Panc1 (cell line): Measurements from ENCODE around the gene RCL1. TPM values are rescaled to one million over a fixed set of nuclear protein-coding genes. Genes with fewer than 3 reads are reported as not detected.
"Not testable (repeated sequence)": the region's sequence is repeated elsewhere in the genome, so short reads cannot be mapped to it uniquely, and the experiment has no call there.

Experiments used
- ATAC-seq: fragments of 200-7000 bp; cut with Tn5 transposase; 2 replicates; pipeline ENCODE4 v1.9.1; 2020; ENCODE audit warnings: mild to moderate bottlenecking, moderate library complexity
- BruUV-seq: library from RNA; stranded (reverse); fragments of 400-500 nt; replicated peaks from 2 replicates; lab custom pipeline; 2021; lab: Mats Ljungman, UMichigan
- CTCF ChIA-PET: fragments of 300-600 bp; sonication (Branson Sonifier 250); formaldehyde crosslinking; loops from one replicate; lab custom pipeline; 2022; ENCODE audit warnings: antibody characterized with exemption; lab: Charles Lee
- POLR2A ChIA-PET: fragments of 300-600 bp; sonication (Branson Sonifier 250); formaldehyde crosslinking; loops from one replicate; lab custom pipeline; 2022; ENCODE audit warnings: antibody characterized with exemption; lab: Charles Lee
- DNase-seq: peaks from one replicate; pipeline ENCODE4 v3.0.0-alpha.2; 2010; ENCODE audit warnings: low read depth, low spot score
- H3K27ac ChIP-seq: 2 replicates; pipeline ENCODE4 v1.5.1; 2011; ENCODE audit warnings: mild to moderate bottlenecking, low read length, inconsistent platforms
- H3K27me3 ChIP-seq: fragments of 200-500 bp; sonication (Bioruptor generic); 2 replicates; pipeline ENCODE4 v1.6.0; 2014; ENCODE audit warnings: low read length, inconsistent platforms; ENCODE audit not compliant: control insufficient read depth, insufficient read depth
- H3K36me3 ChIP-seq: fragments of 200-500 bp; sonication (Bioruptor generic); 2 replicates; pipeline ENCODE4 v1.5.1; 2014; ENCODE audit warnings: inconsistent platforms, mild to moderate bottlenecking, low read length, moderate library complexity; ENCODE audit not compliant: control insufficient read depth, insufficient read depth
- H3K4me1 ChIP-seq: 2 replicates; pipeline ENCODE4 v1.5.1; 2011; ENCODE audit warnings: inconsistent platforms, mild to moderate bottlenecking, low read length, moderate library complexity; ENCODE audit not compliant: control insufficient read depth, insufficient read depth
- H3K4me3 ChIP-seq, 2 experiments: 2 replicates each; pipeline ENCODE4 v1.5.1; 2011 to 2012; ENCODE audit warnings: low read depth in 2 of 2, low read length in 2 of 2, mild to moderate bottlenecking in 2 of 2, inconsistent platforms in 1 of 2, moderate library complexity in 1 of 2
- H3K9me3 ChIP-seq: fragments of 200-500 bp; sonication (Bioruptor generic); 2 replicates; pipeline ENCODE4 v1.5.1; 2014; ENCODE audit warnings: low read depth, mild to moderate bottlenecking, inconsistent platforms, low read length, moderate library complexity; ENCODE audit not compliant: control insufficient read depth, insufficient read depth
- POLR2AphosphoS5 ChIP-seq: IDR thresholded peaks from 2 replicates; pipeline ENCODE4 v1.6.1; 2012; ENCODE audit warnings: mild to moderate bottlenecking, low read depth, low read length, moderate library complexity
- SIN3A ChIP-seq: IDR thresholded peaks from 2 replicates; pipeline ENCODE4 v1.6.1; 2012; ENCODE audit warnings: low read depth, mild to moderate bottlenecking, low read length, moderate library complexity, borderline replicate concordance; ENCODE audit not compliant: insufficient read depth
- TCF7L2 ChIP-seq: IDR thresholded peaks from 2 replicates; pipeline ENCODE4 v1.6.1; 2011; ENCODE audit warnings: mild to moderate bottlenecking, low read depth, low read length, inconsistent platforms
- in situ Hi-C: cut with HindIII; loops from 2 replicates; pipeline ENCODE4 v1.10.0; 2016; ENCODE audit warnings: low sequenced_read_pairs, low pct_unique_long_range_greater_than_20kb
- intact Hi-C: fragments of 100-400 bp; cut with micrococcal nuclease; formaldehyde crosslinking; loops from one replicate; pipeline ENCODE4 v1.10.0; 2022; ENCODE audit not compliant: unreplicated experiment
- total RNA-seq: library from RNA; stranded (reverse); gene quantifications from one replicate; pipeline ENCODE4 v1.2.1, GENCODE V29; 2021; ENCODE audit not compliant: unreplicated experiment
- TF ChIP-seq, protein P1 (sequence below): fragments of 450-650 bp; IDR thresholded peaks from 2 replicates; pipeline ENCODE4 v1.5.1; 2017; ENCODE audit warnings: mild to moderate bottlenecking
- TF ChIP-seq, protein P2 (sequence below), 2 experiments: IDR thresholded peaks; 2 replicates each; pipeline ENCODE4 v1.6.1; 2011 to 2012; ENCODE audit warnings: low read depth in 2 of 2, control low read depth in 1 of 2, low read length in 1 of 2, mild to moderate bottlenecking in 1 of 2, moderate library complexity in 1 of 2; ENCODE audit not compliant: insufficient read depth in 1 of 2

Gene RCL1
- total RNA-seq, 1 experiment from 2014 or later = 11.2 TPM

DNA sequence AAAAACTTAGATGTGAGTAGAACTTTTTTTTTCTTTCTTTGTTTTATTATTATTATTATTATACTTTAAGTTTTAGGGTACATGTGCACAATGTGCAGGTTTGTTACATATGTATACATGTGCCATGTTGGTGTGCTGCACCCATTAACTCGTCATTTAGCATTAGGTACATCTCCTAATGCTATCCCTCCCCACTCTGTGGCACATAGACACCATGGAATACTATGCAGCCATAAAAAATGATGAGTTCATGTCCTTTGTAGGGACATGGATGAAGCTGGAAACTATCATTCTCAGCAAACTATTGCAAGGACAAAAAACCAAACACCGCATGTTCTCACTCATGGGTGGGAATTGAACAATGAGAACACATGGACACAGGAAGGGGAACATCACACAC is 17.8 kb upstream of the RCL1 start:
- BruUV-seq, DNase-seq, H3K36me3 ChIP-seq, in situ Hi-C loops, ATAC-seq, H3K27me3 ChIP-seq, H3K27ac ChIP-seq, H3K4me3 ChIP-seq, POLR2A ChIA-PET, CTCF ChIA-PET, H3K9me3 ChIP-seq, intact Hi-C loops, H3K4me1 ChIP-seq: not testable (repeated sequence)

DNA sequence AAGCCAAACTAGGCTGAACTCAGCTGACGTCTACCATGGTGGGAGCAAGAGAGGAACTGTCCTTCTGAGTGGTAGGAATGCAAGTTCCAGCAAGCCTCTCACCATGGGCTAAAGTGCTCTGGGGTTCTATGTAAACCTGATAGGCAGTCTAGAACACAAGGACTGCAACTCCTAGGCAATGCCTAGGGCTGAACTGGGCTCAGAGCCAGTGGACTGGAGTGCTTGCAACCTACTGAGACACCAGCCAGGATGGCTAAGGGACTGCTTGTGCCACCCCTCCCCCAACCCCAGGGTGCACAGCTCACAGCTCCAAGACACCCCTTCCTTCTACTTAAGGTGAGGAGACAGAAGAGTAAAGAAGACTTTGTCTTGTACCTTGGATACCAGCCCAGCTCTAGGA is 12.1 kb upstream of the RCL1 start:
- CTCF ChIA-PET = no interaction called here
- H3K9me3 ChIP-seq = no peaks in the 10 kb centered on the region
- in situ Hi-C loops (no loop called here), intact Hi-C loops (no loop called here)
- H3K36me3 ChIP-seq = no peaks in the 10 kb centered on the region
- no peak overlapping the region for H3K4me3 ChIP-seq
- no peaks in the 10 kb centered on the region for H3K27me3 ChIP-seq
- ATAC-seq (no peak), DNase-seq (no peak)
- no peaks in the 10 kb centered on the region for H3K4me1 ChIP-seq
- no TSS peak for BruUV-seq
- TF ChIP-seq, protein P1, sequence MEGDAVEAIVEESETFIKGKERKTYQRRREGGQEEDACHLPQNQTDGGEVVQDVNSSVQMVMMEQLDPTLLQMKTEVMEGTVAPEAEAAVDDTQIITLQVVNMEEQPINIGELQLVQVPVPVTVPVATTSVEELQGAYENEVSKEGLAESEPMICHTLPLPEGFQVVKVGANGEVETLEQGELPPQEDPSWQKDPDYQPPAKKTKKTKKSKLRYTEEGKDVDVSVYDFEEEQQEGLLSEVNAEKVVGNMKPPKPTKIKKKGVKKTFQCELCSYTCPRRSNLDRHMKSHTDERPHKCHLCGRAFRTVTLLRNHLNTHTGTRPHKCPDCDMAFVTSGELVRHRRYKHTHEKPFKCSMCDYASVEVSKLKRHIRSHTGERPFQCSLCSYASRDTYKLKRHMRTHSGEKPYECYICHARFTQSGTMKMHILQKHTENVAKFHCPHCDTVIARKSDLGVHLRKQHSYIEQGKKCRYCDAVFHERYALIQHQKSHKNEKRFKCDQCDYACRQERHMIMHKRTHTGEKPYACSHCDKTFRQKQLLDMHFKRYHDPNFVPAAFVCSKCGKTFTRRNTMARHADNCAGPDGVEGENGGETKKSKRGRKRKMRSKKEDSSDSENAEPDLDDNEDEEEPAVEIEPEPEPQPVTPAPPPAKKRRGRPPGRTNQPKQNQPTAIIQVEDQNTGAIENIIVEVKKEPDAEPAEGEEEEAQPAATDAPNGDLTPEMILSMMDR = no peak
- TF ChIP-seq, protein P2, sequence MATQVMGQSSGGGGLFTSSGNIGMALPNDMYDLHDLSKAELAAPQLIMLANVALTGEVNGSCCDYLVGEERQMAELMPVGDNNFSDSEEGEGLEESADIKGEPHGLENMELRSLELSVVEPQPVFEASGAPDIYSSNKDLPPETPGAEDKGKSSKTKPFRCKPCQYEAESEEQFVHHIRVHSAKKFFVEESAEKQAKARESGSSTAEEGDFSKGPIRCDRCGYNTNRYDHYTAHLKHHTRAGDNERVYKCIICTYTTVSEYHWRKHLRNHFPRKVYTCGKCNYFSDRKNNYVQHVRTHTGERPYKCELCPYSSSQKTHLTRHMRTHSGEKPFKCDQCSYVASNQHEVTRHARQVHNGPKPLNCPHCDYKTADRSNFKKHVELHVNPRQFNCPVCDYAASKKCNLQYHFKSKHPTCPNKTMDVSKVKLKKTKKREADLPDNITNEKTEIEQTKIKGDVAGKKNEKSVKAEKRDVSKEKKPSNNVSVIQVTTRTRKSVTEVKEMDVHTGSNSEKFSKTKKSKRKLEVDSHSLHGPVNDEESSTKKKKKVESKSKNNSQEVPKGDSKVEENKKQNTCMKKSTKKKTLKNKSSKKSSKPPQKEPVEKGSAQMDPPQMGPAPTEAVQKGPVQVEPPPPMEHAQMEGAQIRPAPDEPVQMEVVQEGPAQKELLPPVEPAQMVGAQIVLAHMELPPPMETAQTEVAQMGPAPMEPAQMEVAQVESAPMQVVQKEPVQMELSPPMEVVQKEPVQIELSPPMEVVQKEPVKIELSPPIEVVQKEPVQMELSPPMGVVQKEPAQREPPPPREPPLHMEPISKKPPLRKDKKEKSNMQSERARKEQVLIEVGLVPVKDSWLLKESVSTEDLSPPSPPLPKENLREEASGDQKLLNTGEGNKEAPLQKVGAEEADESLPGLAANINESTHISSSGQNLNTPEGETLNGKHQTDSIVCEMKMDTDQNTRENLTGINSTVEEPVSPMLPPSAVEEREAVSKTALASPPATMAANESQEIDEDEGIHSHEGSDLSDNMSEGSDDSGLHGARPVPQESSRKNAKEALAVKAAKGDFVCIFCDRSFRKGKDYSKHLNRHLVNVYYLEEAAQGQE (IDR thresholded peaks at IDR 0.05; ENCODE audit: insufficient read depth in 1 of 2, low read depth in 2 of 2, low read length in 1 of 2) = no peak
- no peak for TF ChIP-seq SIN3A
- TF ChIP-seq TCF7L2 = no peak
- TF ChIP-seq POLR2AphosphoS5 = no peak
- no peak overlapping the region for H3K27ac ChIP-seq
- POLR2A ChIA-PET = no interaction called here

DNA sequence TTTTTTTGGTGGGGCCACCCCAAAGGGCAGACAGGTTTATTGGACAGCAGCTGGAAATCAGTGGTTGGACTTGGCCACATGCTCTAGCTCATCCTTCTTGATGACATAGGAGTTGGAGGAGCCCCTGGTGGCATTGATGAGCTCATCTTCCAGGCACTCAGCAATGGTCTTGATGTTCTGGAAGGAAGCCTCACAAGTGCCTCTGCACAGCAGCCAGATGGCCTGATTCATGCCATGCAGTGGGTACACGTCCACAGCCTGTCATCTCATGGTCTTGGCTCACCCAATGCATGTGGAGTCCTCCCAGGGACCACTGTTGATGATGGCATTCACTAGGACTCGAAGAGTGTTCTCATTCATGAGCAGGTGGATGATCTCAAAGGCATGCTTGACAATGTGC is 11.3 kb upstream of the RCL1 start:
- BruUV-seq = no TSS peak
- ATAC-seq (no peak), DNase-seq (no peak)
- H3K4me1 ChIP-seq = no peaks in the 10 kb centered on the region
- H3K27me3 ChIP-seq = no peaks in the 10 kb centered on the region
- CTCF ChIA-PET = no interaction called here
- POLR2A ChIA-PET = no interaction called here
- TF ChIP-seq, protein P2 (IDR thresholded peaks at IDR 0.05; ENCODE audit: insufficient read depth in 1 of 2, low read depth in 2 of 2, low read length in 1 of 2) = no peak
- no peak for TF ChIP-seq SIN3A
- no peak for TF ChIP-seq TCF7L2
- no peaks in the 10 kb centered on the region for H3K9me3 ChIP-seq
- in situ Hi-C loops = no loop called here
- H3K36me3 ChIP-seq = no peaks in the 10 kb centered on the region
- H3K27ac ChIP-seq = no peak overlapping the region
- H3K4me3 ChIP-seq = no peak overlapping the region
- intact Hi-C loops = no loop called here

DNA sequence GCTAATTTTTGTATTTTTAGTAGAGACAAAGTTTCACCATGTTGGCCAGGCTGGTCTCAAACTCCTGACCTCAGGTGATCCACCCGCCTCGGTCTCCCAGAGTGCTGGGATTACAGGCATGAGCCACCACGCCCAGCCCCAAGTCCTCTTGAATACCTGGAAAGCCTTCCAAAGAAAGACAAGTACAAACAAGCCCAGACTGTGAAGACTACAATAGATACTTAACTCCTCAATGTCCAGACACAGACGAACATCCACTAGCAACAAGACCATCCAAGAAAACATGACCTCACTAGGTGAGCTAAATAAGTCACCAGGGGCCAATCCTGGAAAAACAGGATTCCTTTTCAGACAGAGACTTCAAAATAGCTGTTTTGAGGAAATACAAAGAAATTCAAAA is 9.6 kb upstream of the RCL1 start:
- POLR2A ChIA-PET, H3K4me1 ChIP-seq, H3K4me3 ChIP-seq, CTCF ChIA-PET, ATAC-seq, DNase-seq, H3K27ac ChIP-seq, H3K9me3 ChIP-seq, H3K36me3 ChIP-seq, BruUV-seq, H3K27me3 ChIP-seq, in situ Hi-C loops, intact Hi-C loops: not testable (repeated sequence)
